ENCODE data around the gene KRT71. TPM values are rescaled to one million over a fixed set of nuclear protein-coding genes. Genes with fewer than 3 reads are reported as not detected.

Gene KRT71
- polyA plus RNA-seq, 1 donor: not detected

DNA sequence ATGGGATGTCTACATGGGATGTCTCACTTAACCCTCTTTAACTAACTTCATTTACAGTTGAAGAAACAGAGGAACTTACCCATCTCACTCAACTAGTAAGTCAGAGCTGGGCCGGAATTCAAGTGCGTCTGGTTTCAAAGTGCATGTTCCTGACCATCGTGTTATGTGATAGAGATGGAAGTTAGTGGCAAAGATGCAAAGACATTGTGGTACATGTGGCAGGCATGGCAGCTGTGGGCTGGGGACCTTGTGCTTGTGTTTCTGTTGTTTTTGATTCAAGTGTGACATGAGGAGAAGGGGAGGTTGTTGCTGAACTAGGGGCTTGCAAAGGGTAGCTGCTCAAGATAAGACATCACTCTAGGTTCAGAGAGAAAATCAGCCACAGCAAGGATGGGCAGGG lies 23.0 kb upstream of the KRT71 start:
- no peak for DNase-seq

DNA sequence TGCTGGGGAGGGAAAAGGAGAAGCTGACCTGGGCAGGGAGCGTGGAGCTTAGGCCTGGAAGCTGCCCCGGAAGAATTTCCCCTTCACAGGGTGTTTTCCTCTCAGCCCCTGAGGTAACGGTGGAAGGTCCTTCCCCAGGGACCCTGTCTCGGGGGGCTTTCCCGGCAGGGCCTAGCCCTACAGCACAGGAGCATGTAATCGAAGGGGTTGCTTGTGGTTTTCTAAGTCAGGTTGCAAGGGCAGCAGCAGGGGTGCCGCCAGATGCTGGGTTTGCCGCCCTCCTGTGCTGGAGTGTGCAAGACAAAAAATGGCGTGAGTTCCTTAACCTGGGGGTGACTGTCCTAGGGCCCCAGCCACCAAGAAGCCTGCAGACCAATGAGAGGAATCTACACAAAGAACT lies 22.3 kb upstream of the KRT71 start:
- no peak for DNase-seq

DNA sequence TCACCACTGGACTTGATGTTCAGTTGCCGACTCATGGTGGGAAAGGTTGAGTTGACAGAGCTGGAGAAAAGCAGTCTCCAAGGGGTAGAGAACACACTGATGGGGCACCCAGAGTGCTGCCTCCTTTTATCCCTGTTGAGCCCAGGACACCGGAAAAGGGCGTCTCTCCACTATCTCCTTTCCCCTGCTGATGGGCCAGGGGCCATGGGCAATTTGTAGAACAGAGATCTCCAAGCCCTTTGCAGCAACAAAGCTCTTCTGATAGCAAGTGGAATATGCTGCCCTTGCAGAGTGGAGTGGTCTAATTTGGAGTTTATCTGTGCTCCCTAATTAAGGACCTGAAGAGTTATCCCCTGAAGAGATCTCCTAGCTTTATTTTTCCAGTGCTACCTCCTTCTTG lies 20.8 kb upstream of the KRT71 start, which contains the start of gene KRT74:
KRT74 (minus strand) TSS at position 101 of the 400 bp plus-strand sequence; CDS start at position 35, 66 bp downstream.
- DNase-seq: no peak

DNA sequence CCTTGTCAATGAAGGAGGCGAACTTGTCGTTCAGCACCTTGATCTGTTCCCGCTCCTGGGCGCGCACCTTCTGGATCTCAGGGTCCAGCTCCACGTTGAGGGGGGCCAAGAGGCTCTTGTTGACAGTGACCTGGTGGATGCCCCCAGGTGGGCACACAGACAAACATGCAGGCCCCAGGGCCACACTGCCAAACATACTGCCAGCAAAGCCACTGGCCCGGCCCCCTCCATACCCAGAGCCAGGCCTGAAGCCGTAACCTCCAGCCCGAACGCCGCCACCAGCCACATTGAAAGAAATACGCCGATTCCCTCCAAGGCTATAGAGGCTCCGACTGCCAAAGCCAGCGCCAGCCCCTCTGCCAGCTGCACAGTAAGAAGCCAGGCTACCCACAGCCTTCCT lies 20.4 kb upstream of the KRT71 start:
- DNase-seq: no peak

- no peak for DNase-seq
Observed at GRCh38 chr12:52570511-52570910, 17.6 kb upstream of the KRT71 start.

DNA sequence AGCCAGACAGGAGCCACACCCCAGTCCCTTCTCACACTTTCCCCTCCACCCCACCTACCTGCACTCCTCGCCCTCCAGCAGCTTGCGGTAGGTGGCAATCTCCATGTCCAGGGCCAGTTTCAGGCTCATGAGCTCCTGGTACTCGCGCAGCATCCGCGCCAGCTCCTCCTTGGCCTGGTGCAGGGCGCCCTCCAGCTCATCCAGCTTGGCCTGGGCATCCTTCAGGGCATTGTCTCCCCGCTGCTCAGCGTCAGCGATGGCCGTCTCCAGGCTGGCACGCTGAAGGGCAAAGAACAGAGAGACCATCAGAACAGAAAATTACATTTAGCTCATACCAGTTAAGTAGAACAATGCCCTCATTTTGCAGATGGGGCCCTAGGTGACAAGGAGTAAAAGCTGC lies 15.2 kb upstream of the KRT71 start:
- DNase-seq: no peak

DNA sequence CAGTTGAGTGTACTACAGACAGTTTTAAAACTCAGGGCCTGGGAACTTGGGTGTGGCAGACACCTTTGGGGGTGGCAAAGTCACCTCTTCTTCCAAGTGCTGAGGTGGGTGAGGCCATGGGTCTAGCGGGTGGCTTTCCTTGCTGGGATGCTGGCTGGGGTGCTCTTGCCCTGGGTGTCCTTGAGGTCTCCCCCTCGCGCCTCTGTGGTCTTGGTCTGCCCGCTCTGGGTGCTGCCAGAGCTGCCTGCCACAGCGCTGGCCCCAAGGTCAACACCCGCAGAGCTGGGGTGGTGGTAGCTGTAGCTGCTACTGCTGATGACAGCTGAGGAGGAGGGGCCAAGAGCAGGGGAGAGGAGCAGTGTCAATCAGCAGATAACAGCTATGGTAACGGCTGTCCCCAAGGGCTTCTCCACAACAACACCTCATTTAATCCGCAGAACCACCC lies 13.9 kb upstream of the KRT71 start:
- DNase-seq: no peak

- DNase-seq: no peak
Observed at GRCh38 chr12:52564582-52564981, 11.6 kb upstream of the KRT71 start.

GRCh38 chr12:52561880-52562449 lies 9.0 kb upstream of the KRT71 start:
- DNase-seq: no peak

DNA sequence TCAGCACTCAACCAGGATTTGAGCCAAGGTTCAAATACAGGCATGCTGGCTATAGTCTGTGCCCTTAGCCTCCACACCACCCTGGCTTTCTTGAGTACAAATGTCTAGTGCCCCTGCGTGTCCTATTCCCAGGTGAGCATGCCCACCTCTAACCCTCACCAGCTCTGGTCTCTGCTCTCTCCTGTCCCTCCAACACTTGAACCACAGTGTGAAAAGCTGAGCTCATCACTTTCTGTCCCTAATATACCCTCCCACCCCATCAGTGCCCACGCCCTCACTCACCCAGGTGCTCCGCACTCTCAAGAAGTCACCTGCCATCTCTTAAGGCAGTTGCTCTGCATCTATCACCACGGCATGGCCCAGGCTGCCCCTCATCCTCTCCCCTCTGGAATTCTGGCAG lies 7.0 kb upstream of the KRT71 start:
- no peak for DNase-seq

DNA sequence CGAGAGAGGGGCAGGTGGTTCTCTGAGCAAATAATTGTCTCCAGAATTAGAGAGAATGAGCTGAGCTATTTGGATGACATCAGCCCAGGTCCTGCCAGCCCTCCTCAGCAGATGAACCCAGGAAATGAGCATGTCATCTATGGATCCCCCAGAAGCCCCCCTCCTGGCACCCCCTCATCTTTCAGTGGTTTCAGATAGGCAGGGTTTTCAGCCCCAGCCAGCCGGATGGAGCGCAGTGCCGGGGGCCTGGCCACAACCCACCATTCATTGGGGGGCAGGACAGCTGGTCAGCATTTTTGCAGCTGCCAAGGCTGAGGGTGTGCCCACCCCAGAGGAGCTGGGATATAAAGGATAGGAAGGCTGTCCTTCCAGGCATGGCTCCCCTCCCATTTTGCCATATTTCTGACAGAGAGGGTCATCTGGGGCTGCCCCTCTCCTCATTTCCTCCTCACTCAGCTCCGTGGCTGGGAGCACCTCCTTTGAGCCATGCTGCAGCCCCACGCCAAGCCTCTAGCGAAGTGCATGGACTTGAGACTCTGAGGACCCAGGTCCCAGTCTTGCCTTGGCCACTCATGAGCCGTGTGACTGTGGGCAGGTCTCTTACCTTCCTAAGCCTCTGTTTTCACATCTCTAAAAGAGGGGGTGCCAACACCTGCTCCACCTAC lies 6.0 kb upstream of the KRT71 start:
- DNase-seq: no peak

DNA sequence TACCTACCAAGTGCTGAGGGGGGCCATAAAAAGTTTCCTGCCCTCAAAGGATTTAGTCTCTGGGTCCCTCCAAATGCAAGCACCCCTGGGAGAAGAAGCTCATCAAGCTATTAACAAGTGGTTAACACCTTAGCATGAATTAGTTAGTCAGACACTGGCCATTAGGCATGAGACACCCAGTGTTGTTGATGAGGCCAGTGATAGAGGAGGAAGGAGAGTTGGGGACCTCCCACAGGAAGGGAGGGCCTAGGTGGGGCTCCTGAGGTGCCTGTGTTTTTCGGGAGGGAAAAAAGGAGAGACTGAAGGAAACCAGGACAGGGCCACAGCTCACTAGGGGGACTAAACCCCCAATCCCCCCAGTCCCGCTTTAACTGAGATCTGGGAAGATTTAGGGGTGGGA lies 4.5 kb upstream of the KRT71 start:
- DNase-seq: no peak

GRCh38 chr12:52555577-52555976 lies 2.6 kb upstream of the KRT71 start:
- no peak for DNase-seq

DNA sequence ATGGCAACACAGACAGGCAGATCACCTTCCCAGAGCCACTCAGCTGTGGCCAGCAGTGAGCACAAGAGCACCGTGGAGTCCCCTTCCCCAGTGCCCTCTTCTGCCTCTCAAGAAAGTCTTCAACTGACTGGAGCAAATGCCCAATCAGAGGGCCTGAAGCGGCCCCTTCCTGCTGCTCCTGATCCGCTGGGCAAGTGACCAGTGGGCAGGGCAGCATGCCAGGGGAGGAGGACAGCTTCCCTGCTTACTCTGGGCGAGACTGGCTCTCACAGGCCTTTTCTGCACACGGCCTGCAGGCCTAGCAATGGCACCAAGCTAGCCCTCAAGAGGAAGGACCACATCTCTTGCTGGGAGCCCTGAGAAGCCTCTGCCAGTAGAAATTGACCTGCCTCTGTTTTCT lies 890 bp downstream of the KRT71 start:
- DNase-seq: no peak

DNA sequence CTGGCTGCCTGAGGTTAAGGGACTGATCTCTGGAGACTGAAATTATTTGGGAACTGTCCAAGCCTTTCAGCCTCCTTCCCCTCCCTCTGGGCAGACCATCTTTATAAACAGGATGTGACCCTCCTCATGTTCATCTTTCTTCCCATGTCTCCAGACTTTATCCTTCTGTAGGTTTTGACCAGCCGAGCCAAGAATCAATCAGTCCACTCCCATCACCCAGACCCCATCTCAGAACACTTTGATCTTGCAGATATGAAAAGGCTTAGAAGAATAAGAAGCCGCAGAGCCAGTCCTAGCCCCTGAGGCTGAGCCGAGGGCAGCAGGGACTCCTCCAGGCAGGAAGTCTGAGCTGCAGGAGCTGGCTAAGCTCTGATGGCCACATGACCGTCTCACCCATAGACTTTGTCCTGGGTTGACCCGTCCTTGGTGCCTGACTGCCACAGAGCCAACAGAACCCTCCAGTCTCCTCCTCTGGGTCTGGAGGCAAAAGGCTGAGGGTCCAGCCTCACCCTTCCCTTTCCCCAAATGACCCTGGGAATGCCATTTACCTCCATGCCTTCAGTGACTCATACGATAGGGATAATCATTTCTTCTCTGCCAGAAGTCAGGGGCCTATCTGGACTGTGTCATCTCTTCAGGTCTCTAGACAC lies 1.6 kb downstream of the KRT71 start:
- no peak for DNase-seq

- DNase-seq: no peak
Observed at GRCh38 chr12:52546126-52546525, 6.8 kb downstream of the KRT71 start.

DNA sequence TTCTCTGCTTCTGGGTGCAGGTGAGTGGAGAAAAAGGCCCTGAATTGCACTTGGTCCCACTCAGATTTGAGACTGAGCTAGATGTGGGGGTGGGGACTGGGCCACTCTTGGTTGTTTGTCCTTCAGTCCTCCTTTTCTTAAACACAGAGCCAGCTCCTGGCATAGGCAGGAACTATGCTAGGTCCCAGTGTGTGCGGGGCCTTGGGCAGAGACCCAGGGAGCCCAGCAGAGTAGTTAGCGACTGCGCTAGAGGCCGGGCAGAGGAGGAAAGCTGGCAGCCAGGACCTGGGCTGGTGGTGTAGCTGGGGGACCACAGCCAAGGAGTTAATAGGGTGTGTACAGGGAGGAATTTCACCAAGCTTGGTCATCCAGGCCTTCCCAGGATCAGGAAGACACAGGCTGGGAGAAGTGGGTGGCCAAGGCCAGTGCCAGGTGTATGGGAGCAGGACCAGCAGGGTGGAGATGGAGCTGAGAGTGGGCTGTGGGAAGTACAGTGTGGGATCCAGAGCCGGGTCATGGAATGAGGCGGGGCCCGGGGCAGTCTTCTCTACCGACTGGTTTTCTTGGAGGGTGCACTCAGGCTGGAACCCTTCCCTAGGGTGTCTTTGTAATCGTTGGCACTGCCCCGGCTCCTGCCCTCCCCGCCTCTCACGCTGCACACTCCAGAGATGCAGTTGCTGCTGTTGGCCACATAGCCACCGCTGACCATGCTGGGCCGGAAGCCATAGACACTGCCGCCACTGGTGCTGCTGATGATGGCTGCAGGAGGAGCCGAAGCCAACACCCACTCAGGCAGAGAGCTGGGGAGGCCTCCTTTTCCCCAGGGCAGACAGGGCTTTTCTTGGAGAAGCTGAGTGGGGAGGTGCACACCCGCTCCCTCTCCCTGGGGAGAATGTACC lies 8.7 kb downstream of the KRT71 start:
- DNase-seq: no peak

GRCh38 chr12:52542785-52543318 lies 10.1 kb downstream of the KRT71 start:
- DNase-seq: no peak

GRCh38 chr12:52542157-52542556 lies 10.8 kb downstream of the KRT71 start:
- no peak for DNase-seq

GRCh38 chr12:52541709-52542108 lies 11.2 kb downstream of the KRT71 start:
- no peak for DNase-seq

DNA sequence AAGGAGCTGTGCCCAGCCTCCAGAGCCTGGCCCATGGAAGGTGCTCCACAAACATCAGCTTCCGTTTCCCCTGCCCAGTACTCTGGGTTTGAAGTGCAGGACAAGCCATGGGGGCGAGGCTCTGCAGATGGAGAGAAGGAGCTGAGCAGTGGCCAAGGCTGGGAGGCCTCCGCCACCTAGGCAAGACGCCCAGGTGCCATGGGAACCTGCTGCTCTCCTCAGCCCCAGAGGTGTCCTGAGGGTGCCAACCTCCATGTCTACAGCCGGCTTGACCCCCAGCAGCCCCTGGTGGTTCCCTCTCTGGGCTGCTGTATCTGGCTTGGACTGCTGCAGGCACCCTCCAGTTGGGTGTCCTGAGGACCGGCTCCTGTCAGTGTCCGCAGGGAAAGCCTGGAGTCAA lies 12.4 kb downstream of the KRT71 start:
- DNase-seq: no peak

DNA sequence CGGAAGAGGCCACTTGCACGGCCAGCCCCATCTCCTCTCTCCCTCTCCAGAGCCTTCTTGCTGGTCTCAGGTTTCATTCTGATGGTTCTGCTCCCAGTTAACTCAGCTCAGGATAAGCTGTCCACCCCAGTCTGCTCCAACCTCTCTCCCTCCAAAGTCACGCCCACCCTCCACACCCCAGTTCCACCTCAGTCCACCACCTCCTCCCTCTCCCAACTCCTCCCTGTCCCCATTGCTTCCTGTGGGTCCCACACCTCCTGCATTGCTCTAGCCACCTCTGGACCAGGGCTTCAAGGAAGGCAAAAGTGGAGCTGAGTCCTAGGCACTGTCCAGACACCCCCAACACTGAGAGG lies 13.1 kb downstream of the KRT71 start:
- DNase-seq: no peak

All from left kidney (tissue), 2 donors.